HepG2 (cell line): ENCODE measurements around the gene ENPP1. TPM values are rescaled to one million over a fixed set of nuclear protein-coding genes. Genes with fewer than 3 reads are reported as not detected.

Source experiments
- AGO2 ChIP-seq: fragments of 200-400 bp; formaldehyde crosslinking; optimal IDR thresholded peaks from 2 replicates; pipeline ENCODE3; 2017; ENCODE audit warnings: mild to moderate bottlenecking, low read depth, low read length, moderate library complexity
- BATF2 ChIP-seq: sonication (generic); formaldehyde crosslinking; IDR thresholded peaks from 2 replicates; pipeline ENCODE4 v1.8.0; 2022; ENCODE audit warnings: mild to moderate bottlenecking, missing genetic modification reagents, moderate library complexity
- ELF4 ChIP-seq: sonication (generic); formaldehyde crosslinking; IDR thresholded peaks from 2 replicates; pipeline ENCODE4 v1.5.0; 2020; ENCODE audit warnings: missing genetic modification reagents, mild to moderate bottlenecking, moderate library complexity, borderline replicate concordance
- FOXA1 ChIP-seq, 2 experiments: fragments of 450-650 bp in 1 of 2; sonication (generic) in 1 of 2; formaldehyde crosslinking in 1 of 2; IDR thresholded peaks; 2 replicates each; pipeline versions ENCODE4 v1.4.0 to v1.6.1; 2016 to 2020; ENCODE audit warnings: missing genetic modification reagents in 1 of 2
- MYC ChIP-seq: sonication (generic); formaldehyde crosslinking; IDR thresholded peaks from 2 replicates; pipeline ENCODE4 v1.9.0; 2021; ENCODE audit warnings: missing genetic modification reagents, borderline replicate concordance
- ONECUT2 ChIP-seq: sonication (generic); formaldehyde crosslinking; IDR thresholded peaks from 2 replicates; pipeline ENCODE4 v1.4.0; 2020; ENCODE audit warnings: missing genetic modification reagents
- PITX1 ChIP-seq: sonication (generic); formaldehyde crosslinking; IDR thresholded peaks from 2 replicates; pipeline ENCODE4 v1.5.1; 2020; ENCODE audit warnings: mild to moderate bottlenecking, missing genetic modification reagents
- SIN3B ChIP-seq: fragments of 150-350 bp; IDR thresholded peaks from 2 replicates; pipeline ENCODE4 v1.6.1; 2014; ENCODE audit warnings: low read length
- SMAD1 ChIP-seq: sonication (generic); formaldehyde crosslinking; IDR thresholded peaks from 2 replicates; pipeline ENCODE4 v1.4.0; 2020; ENCODE audit warnings: missing genetic modification reagents, low read depth, mild to moderate bottlenecking, borderline replicate concordance
- TIGD3 ChIP-seq: sonication (generic); formaldehyde crosslinking; IDR thresholded peaks from 2 replicates; pipeline ENCODE4 v1.5.1; 2020; ENCODE audit warnings: mild to moderate bottlenecking, missing genetic modification reagents, borderline replicate concordance
- ZMYM4 ChIP-seq: sonication (generic); formaldehyde crosslinking; IDR thresholded peaks from 2 replicates; pipeline ENCODE4 v1.8.1; 2023; ENCODE audit warnings: mild to moderate bottlenecking, missing genetic modification reagents
- ZNF230 ChIP-seq: sonication (generic); formaldehyde crosslinking; IDR thresholded peaks from 2 replicates; pipeline ENCODE4 v1.4.0; 2020; ENCODE audit warnings: mild to moderate bottlenecking, missing genetic modification reagents
- ZNF24 ChIP-seq: fragments of 450-650 bp; IDR thresholded peaks from 2 replicates; pipeline ENCODE4 v1.6.1; 2017; ENCODE audit warnings: antibody characterized with exemption, mild to moderate bottlenecking
- ZNF253 ChIP-seq: sonication (generic); formaldehyde crosslinking; IDR thresholded peaks from 2 replicates; pipeline ENCODE4 v1.8.0; 2022; ENCODE audit warnings: mild to moderate bottlenecking, missing genetic modification reagents, borderline replicate concordance
- ZNF350 ChIP-seq: sonication (generic); formaldehyde crosslinking; IDR thresholded peaks from 2 replicates; pipeline ENCODE4 v1.4.0; 2020; ENCODE audit warnings: mild to moderate bottlenecking, low read depth, missing genetic modification reagents, borderline replicate concordance
- ZNF362 ChIP-seq: sonication (generic); formaldehyde crosslinking; IDR thresholded peaks from 2 replicates; pipeline ENCODE4 v1.4.0; 2020; ENCODE audit warnings: missing genetic modification reagents, mild to moderate bottlenecking, borderline replicate concordance
- ZNF609 ChIP-seq: sonication (generic); formaldehyde crosslinking; IDR thresholded peaks from 2 replicates; pipeline ENCODE4 v1.4.0; 2020; ENCODE audit warnings: mild to moderate bottlenecking, missing genetic modification reagents, borderline replicate concordance
- ZNF644 ChIP-seq: IDR thresholded peaks from 2 replicates; pipeline ENCODE4 v1.6.1; 2016; ENCODE audit warnings: low read depth
- ZNF704 ChIP-seq: sonication (generic); formaldehyde crosslinking; IDR thresholded peaks from 2 replicates; pipeline ENCODE4 v1.8.1; 2023; ENCODE audit warnings: mild to moderate bottlenecking, inconsistent platforms, moderate library complexity, missing genetic modification reagents, borderline replicate concordance
- ZNF780A ChIP-seq: sonication (generic); formaldehyde crosslinking; IDR thresholded peaks from 2 replicates; pipeline ENCODE4 v1.8.0; 2022; ENCODE audit warnings: mild to moderate bottlenecking, missing genetic modification reagents, moderate library complexity
- polyA plus RNA-seq, 8 experiments: library from polyadenylated mRNA; depleted of rRNA in 3 of 8; stranded (reverse) in 7 of 8; unstranded in 1 of 8; fragments of >200 nt; fragmentation: Illumina TruSeq in 4 of 8; extraction: Trizol in 4 of 8; gene quantifications; 2 replicates each; pipeline versions ENCODE4 v1.2.1 to v1.2.3, GENCODE V29; 2011 to 2016; ENCODE audit warnings: low read depth in 4 of 8, missing spikeins in 1 of 8, mixed read lengths in 1 of 8; ENCODE audit not compliant: insufficient read depth in 1 of 8
- total RNA-seq, 5 experiments: library from RNA; depleted of rRNA; stranded (reverse); fragments of >200 nt; fragmentation: Illumina TruSeq; extraction: Trizol; gene quantifications; 2 replicates each; pipeline ENCODE4 v1.2.3, GENCODE V29; 2016; ENCODE audit warnings: low read depth in 1 of 5

Gene ENPP1
- total and polyA plus RNA-seq, 2 of the 13 experiments (the other 11 are each of a cell fraction or from before 2014, with no cell fraction given) = 56.5 to 160 TPM

- TF ChIP-seq ZNF24 = 0 out of 2 replicates have a peak, but pooled peaks have one; percentile 56
- TF ChIP-seq ELF4 (CRISPR knock-in tag) = no peak
- peak; percentile 77; the same call in 1 of the 2 replicates for TF ChIP-seq ZNF609 (CRISPR knock-in tag)
- TF ChIP-seq ZNF253 = no peak
- no peak for TF ChIP-seq MYC (CRISPR knock-in tag)
- peak; percentile 26; the same call in 1 of the 2 replicates for TF ChIP-seq ZNF362 (CRISPR knock-in tag)
- peak; percentile 91 for TF ChIP-seq ZNF644 (CRISPR knock-in tag)
- TF ChIP-seq ZNF350 (CRISPR knock-in tag) = no peak
- TF ChIP-seq AGO2 = no peak
- TF ChIP-seq TIGD3 (CRISPR knock-in tag) = no peak
- TF ChIP-seq ZNF780A (CRISPR knock-in tag) = peak; percentile 68; the same call in 1 of the 2 replicates
- 0 out of 2 replicates have a peak, but pooled peaks have one; percentile 60 for TF ChIP-seq ONECUT2 (CRISPR knock-in tag)
- no peak for TF ChIP-seq ZNF230 (CRISPR knock-in tag)
- no peak for TF ChIP-seq BATF2 (CRISPR knock-in tag)
- TF ChIP-seq SIN3B = 0 out of 2 replicates have a peak, but pooled peaks have one; percentile 18
- no peak for TF ChIP-seq SMAD1 (CRISPR knock-in tag)
- TF ChIP-seq ZMYM4 (CRISPR knock-in tag) = peak; percentile 95
- peak; percentile 70; the same call in 1 of the 2 replicates for TF ChIP-seq FOXA1 (IDR thresholded peaks at IDR 0.05)
- peak; percentile 96 for TF ChIP-seq FOXA1 (CRISPR knock-in tag; IDR thresholded peaks at IDR 0.05)
- peak; percentile 86; the same call in 1 of the 2 replicates for TF ChIP-seq PITX1 (CRISPR knock-in tag)
- no peak for TF ChIP-seq ZNF704 (CRISPR knock-in tag)
These were observed 36.5 kb downstream of the ENPP1 start (continued) for GRCh38 chr6:131844243-131844841.
